Measurements from ENCODE around the gene TMEM179. TPM values are rescaled to one million over a fixed set of nuclear protein-coding genes. Genes with fewer than 3 reads are reported as not detected.

Gene TMEM179
- total RNA-seq, 1 donor from 2014 or later: not detected

DNA sequence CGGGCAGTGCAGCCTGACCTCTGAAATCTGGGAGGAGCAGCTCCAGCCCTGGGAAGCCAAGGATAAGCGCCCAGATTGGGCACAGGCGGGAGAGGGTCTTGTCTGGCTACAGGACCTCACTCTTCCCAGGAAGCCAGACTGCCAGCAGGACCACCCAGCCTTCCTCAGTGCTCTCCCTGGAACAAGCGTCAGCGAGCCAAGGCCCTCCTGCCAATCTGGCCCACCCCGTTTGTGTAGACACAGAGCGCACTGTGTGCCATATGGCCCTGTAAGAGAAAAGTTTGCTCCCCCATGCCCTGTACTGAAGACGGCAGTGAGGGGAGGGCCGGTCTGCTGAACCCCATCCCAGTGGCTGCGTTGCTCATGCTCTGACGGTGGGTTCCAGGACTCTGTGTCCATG is 26.3 kb downstream of the TMEM179 start:
- no peak for ATAC-seq
- Histone ChIP-seq H3K4me3 (no peak overlapping the region), H3K27ac (no peak overlapping the region), H3K9me3 (no peaks in the 10 kb centered on the region), H3K36me3 (no peaks in the 10 kb centered on the region), H3K27me3 (ENCODE audit: low read depth) (peaks cover 68% of the 10 kb centered on the region), H3K4me1 (no peaks in the 10 kb centered on the region)
- TF ChIP-seq CTCF (IDR thresholded peaks at IDR 0.05): no peak
- no peak for DNase-seq
- intact Hi-C loops (cut with DNase I): no loop called here

DNA sequence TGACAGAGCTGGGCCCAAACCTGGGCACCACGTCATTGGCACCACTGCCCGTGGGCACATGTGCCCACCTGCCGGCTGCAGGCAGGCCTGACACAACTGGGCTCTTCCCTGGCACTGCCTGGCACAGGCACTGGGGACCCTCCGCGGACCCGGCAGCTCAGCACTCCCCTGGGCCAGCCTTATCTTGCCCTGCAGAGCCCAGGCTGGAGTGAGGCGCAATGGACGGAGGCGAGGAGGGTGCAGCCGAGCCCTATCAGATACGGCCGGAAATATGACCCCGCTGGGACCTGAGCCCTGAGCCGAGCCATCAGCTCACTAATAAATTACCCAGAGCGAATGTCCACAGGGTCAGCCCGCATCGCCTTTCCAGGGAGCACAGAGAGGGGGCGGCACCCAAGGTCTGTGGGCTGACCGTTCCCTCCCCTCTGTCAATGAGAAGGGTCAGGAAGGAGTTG is 26.7 kb downstream of the TMEM179 start:
- Histone ChIP-seq H3K9me3 (no peaks in the 10 kb centered on the region), H3K27ac (no peak overlapping the region), H3K4me3 (no peak overlapping the region), H3K36me3 (no peaks in the 10 kb centered on the region), H3K4me1 (no peaks in the 10 kb centered on the region), H3K27me3 (ENCODE audit: low read depth) (peaks cover 68% of the 10 kb centered on the region)
- intact Hi-C loops (cut with DNase I): no loop called here
- ATAC-seq (no peak), DNase-seq (no peak)
- TF ChIP-seq CTCF (IDR thresholded peaks at IDR 0.05): no peak

GRCh38 chr14:104577426-104577825 is 27.1 kb downstream of the TMEM179 start:
- intact Hi-C loops (cut with DNase I): no loop called here
- no peak for ATAC-seq
- no peak for TF ChIP-seq CTCF (IDR thresholded peaks at IDR 0.05)
- H3K4me1 ChIP-seq: no peaks in the 10 kb centered on the region
- no peak overlapping the region for H3K4me3 ChIP-seq
- no peak for DNase-seq
- no peaks in the 10 kb centered on the region for H3K9me3 ChIP-seq
- H3K27ac ChIP-seq: no peak overlapping the region
- peaks cover 66% of the 10 kb centered on the region for H3K27me3 ChIP-seq (ENCODE audit: low read depth)
- no peaks in the 10 kb centered on the region for H3K36me3 ChIP-seq

- Histone ChIP-seq H3K9me3 (no peaks in the 10 kb centered on the region), H3K4me1 (no peaks in the 10 kb centered on the region), H3K27me3 (ENCODE audit: low read depth) (peaks cover 65% of the 10 kb centered on the region), H3K27ac (no peak overlapping the region), H3K36me3 (no peaks in the 10 kb centered on the region), H3K4me3 (no peak overlapping the region)
- intact Hi-C loops (cut with DNase I): no loop called here
- DNase-seq (no peak), ATAC-seq (no peak)
- no peak for TF ChIP-seq CTCF (IDR thresholded peaks at IDR 0.05)
Observed at GRCh38 chr14:104576970-104577332, 27.6 kb downstream of the TMEM179 start.

- no peak overlapping the region for H3K27ac ChIP-seq
- no peak for DNase-seq
- TF ChIP-seq CTCF (IDR thresholded peaks at IDR 0.05): no peak
- intact Hi-C loops (cut with DNase I): no loop called here
- H3K4me1 ChIP-seq: no peaks in the 10 kb centered on the region
- H3K27me3 ChIP-seq (ENCODE audit: low read depth): peaks cover 62% of the 10 kb centered on the region
- H3K36me3 ChIP-seq: no peaks in the 10 kb centered on the region
- H3K9me3 ChIP-seq: no peaks in the 10 kb centered on the region
- no peak for ATAC-seq
- no peak overlapping the region for H3K4me3 ChIP-seq
Observed at GRCh38 chr14:104576232-104576969, 28.2 kb downstream of the TMEM179 start.

Measured in lower lobe of right lung (tissue), 2 donors.